GM18499 (cell line): ENCODE measurements around the gene TENM4.

Experiments used
- ATAC-seq: cut with Tn5 transposase; IDR thresholded peaks from one replicate; pipeline ENCODE4 v1.9.1; 2021; ENCODE audit warnings: moderate number of reproducible peaks; ENCODE audit not compliant: insufficient read depth, unreplicated experiment

TENM4 gene

DNA sequence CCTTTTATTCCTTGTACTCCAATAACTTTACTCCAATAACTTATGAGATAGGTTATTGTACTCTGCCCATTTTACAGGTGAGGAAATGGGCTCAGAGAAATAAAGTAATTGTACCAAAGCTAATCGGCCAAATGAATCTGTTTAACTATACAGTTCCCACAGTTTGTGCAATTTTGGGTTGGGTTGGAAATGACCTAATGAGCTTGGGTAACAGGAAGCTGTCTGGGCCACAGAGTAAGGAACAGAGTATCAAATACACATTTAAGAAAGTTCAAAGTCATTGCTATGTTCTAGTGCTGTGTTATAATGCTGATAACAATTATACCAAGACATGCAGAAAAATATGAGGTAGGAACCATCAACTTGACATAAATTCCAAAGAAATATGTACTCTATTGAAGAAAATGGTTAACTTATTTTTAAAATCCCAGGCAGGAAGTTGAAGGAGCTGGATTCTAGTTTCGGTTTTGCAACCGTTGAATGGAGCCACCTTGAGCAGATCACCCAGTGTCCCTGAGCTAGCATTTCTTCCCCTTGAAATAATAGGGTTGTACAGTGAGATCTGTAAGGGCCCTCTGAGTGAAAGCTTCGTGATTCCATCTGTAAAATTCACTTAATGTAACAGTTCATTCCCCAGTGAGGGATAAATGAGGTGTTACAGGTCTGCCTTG, 505.3 kb downstream of the TENM4 start:
- no peak for ATAC-seq

DNA sequence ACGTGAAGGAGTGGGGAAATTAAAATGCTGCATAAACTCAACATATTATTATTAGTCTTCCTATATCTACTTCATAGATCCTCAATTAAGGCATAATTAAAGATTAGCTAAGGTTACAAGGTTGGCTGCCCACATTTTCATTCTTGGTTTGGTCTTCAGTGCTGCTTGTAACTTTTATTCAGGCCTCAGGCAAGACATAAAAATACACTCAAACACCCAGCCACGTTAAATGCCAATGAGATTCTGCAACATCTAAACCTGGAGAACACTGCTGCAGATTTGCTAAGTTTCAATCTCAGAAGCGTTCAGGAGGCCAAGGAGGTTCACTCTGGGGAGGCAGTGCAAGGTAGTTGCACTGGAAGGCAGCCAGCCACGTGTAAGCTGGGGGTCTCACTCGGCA, 507.5 kb downstream of the TENM4 start:
- no peak for ATAC-seq

- ATAC-seq: no peak
Observed at GRCh38 chr11:78932757-78933156, 508.1 kb downstream of the TENM4 start.

- ATAC-seq: no peak
Observed at GRCh38 chr11:78931891-78932290, 508.9 kb downstream of the TENM4 start.

DNA sequence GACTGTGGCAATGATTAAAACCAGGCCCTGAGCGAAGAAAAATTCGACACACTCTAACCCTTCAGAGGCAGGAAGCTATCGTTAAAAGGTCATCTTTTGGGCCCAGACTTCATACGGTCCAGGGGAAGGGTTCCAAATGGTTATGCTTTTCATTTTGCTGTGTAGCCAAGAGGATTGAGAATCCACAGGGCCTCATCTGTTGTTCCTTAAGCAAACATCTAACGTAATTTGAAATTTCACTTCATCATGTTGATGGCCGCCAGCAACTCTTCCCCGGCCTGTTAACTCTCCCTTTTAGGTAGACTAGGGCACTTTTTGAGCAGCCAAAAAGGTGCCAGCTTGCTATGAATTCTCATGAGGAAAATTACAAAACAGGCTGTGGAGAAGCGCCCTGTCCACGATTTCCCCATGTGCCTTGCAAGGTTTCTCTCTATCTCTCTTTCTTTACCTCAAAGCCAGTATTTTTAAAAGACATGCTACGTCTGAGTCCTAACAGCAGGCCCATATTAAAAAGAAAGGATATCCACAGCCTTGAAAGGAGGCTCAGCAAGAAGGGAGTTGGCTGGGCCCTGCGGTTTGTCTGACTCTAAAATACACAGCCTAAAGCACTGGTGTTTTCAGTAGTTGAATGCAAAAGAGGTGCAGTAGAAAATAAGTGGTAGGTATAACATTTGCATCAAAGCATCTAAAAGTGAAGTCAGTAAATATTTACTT, 509.9 kb downstream of the TENM4 start:
- no peak for ATAC-seq

GRCh38 chr11:78929906-78930220, 511.0 kb downstream of the TENM4 start:
- ATAC-seq: no peak

DNA sequence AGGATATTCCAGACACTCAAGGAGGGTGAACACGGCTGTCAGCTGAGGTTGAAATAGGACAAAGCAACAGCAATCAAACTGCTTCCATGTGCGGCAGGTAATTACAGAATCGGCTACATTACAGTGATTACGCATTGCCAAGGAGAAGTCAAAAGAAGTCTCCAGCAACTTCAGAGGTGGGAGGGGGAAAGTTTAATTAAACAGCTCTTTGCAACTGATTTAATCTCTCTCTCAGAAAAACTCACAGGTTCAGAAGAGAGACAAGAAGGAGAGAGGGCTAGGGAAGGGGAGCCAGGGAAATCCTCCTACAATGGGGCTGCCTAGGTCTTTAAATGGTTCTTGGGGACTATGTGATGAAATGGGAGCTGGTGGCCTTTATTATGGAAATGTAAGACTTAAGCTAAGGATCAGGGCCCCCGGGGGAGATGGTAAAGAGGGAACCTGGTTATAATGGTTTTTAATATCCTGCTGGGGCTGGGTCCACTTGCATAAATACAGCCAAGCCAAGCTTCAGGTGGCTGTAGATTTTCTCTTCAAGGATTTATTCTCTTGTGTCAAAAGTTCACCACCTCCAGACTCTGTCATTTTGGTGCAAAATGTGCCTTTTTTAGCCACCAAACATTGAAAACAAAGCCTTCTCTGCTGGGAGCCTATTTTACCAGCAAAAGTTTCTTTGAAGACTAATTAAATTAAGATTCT, 511.5 kb downstream of the TENM4 start:
- ATAC-seq: no peak

GRCh38 chr11:78927511-78927910, 513.3 kb downstream of the TENM4 start:
- no peak for ATAC-seq

- ATAC-seq: no peak
Observed at GRCh38 chr11:78926633-78927338, 514.0 kb downstream of the TENM4 start.

GRCh38 chr11:78925387-78925786, 515.4 kb downstream of the TENM4 start:
- no peak for ATAC-seq

DNA sequence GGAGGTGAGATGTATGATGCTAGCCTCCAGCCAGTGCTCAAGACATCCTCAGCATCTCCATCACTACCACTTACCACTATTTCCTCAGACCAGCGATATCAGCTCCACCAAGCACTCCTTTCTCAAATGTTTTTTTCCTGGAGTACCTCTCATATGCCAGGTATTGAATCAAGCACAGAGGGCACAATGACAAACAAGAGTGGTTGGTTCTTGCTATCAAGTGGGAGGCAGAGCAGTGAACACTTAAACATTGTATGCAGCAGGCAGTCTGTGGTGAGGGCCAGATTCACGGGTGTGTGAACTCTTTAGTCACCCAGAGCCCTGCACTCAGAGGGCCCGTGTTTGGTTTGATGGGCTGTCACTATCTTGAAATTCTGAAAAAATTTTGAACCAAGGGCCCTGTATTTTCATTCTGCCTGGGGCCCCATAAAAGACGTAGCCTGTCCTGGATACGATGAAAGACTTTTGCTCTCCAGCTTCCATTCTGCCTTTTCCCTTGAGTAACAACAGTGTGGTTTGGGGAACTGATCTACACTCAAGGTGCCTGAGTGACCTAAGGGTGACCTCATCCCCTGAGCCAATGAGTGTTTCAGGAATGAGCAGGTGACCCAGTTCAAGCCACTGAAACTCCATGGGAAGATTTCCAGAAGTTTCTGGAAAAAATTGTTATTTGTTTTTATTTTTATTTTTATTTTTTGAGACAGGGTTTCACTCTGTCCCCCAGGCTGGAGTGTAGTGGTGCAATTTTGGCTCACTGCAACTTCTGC, 517.8 kb downstream of the TENM4 start:
- ATAC-seq: no peak

DNA sequence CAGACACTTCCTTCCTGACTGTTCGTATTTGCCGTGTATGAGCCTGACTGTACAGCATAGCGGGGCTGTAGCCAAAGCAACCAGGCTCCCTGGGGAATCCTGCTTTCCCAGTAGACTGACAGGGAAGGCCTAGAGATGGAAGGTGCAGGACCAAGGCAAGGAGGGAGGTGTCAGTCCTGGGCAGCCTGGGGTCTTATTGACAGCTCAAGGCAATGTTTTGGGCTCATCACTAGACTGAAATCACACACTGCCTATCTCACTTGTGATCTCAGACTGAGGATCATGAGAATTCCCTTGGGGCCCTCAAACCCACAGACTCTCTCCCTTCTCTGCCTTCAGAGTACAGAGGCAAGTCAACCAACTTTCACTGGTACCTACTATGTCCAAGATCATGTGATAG, 519.3 kb downstream of the TENM4 start:
- ATAC-seq: no peak

DNA sequence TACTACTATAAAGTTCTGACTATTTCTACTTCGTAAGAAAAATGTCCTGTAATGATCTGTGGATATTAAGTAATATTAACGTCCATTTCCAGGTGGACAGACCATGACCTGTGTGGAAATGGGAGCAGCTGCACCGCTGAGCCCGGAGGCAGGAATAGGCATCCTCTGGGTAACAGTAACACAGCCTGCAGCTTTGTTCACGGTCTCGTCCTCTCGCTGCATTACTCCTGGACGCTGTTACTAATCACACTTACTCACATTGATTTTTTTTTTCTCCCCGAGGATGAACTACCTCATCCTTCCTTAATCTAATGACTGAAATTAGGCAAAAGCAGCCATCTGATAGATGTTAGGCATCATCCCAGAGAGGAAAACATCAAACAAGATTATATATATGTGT, 520.5 kb downstream of the TENM4 start:
- ATAC-seq: no peak

- no peak for ATAC-seq
Observed at GRCh38 chr11:78916759-78917158, 524.1 kb downstream of the TENM4 start.

GRCh38 chr11:78914503-78914902, 526.3 kb downstream of the TENM4 start:
- ATAC-seq: no peak

DNA sequence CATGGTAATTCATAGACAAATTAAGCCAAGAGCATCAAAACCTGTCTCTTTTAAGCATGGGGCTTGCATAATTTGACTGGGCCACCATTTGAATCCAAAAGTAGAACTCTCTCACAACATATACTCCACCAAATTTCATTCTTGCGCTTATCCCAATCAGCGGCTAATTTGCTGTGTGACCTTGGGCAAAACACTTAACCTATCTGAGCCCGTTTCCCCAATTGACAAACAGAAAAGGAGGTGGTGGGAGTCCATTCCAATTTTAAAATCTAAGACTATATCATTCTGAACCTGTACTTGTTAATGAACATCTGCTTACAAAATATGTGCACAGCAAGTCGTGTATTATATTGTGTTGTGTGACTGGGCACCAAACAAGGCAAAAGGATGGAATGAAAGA, 528.1 kb downstream of the TENM4 start:
- ATAC-seq: no peak

- ATAC-seq: no peak
Observed at GRCh38 chr11:78910322-78910721, 530.5 kb downstream of the TENM4 start.

DNA sequence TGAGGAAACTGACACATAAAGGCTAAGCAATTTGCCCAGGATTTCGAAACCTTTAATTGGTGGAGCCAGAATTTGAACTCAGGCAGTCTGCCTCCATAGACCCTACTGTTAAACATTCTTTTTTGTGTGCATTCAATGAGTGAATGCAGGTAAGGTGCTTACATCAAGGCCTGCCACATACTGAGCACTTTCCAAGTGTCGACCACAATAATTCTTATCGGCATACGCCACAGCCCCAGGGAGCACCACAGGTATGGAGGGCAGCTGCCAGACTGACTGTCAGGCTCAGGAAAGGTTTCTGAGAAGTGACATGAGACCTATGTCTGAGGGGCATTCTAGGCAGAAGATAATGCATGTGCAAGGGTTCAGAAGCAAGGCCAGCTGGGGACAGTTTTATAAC, 531.4 kb downstream of the TENM4 start:
- no peak for ATAC-seq

- ATAC-seq: no peak
Observed at GRCh38 chr11:78907636-78908035, 533.2 kb downstream of the TENM4 start.

DNA sequence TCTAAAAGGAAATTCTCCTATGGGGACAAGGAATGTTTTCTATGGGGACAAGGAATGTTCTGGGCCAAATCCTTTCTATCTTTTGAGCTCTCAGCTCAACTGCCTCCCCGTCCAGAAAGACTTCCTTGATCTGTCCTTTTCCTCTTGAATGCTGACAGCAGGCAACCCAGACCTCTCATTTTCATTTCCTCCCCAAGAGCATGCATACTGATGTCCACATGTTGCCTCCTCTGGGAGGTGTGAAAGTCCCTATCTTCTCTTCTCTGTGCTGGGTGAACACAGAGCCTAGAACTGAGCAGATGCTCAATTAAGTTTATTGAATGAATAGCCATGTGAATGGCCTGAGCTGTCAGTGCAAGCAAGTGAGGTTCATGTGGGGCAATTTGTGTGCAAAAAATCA, 534.3 kb downstream of the TENM4 start:
- ATAC-seq: no peak
